ENCODE data around the gene PSME1.

The PSME1 gene

GRCh38 chr14:24185741-24186140 lies 49.7 kb downstream of the PSME1 start:
- H3K27ac ChIP-seq (ENCODE audit: low read length) = no peak overlapping the region
- no peak for DNase-seq
- H3K4me1 ChIP-seq (ENCODE audit: low read length) = peaks cover 5% of the 10 kb centered on the region; the same call in 1 of the 2 replicates
- H3K4me2 ChIP-seq (ENCODE audit: low read depth, low read length) = no peak overlapping the region
- no peaks in the 10 kb centered on the region for H3K9me3 ChIP-seq (replicated peaks; ENCODE audit: insufficient read depth, low read length)
- no peaks in the 10 kb centered on the region for H3K36me3 ChIP-seq (replicated peaks; ENCODE audit: insufficient read depth, low read length)
- no peaks in the 10 kb centered on the region for H4K20me1 ChIP-seq (ENCODE audit: insufficient read depth, low read length)
- H2AFZ ChIP-seq (ENCODE audit: low read length) = no peak overlapping the region
- peaks cover 14% of the 10 kb centered on the region for H3F3A ChIP-seq (ENCODE audit: insufficient read depth, low read length)
- H3K79me2 ChIP-seq (ENCODE audit: low read length) = peaks cover 4% of the 10 kb centered on the region; the same call in 1 of the 2 replicates
- H3K4me3 ChIP-seq (ENCODE audit: low read length) = no peak overlapping the region
- no peaks in the 10 kb centered on the region for H3K9me2 ChIP-seq (replicated peaks; ENCODE audit: insufficient read depth, low read length)
- TF ChIP-seq CTCF (IDR thresholded peaks at IDR 0.05; ENCODE audit: low read length) (no peak), EZH2phosphoT487 (IDR thresholded peaks at IDR 0.05; ENCODE audit: low read length) (no peak), EZH2 (optimal IDR thresholded peaks at IDR 0.05; ENCODE audit: low read depth, low read length) (no peak)
- no peak overlapping the region for H3K9ac ChIP-seq (ENCODE audit: low read length)
- no peaks in the 10 kb centered on the region for H3K27me3 ChIP-seq (replicated peaks; ENCODE audit: insufficient read depth, low read length)

- no peak overlapping the region for H3K4me3 ChIP-seq (ENCODE audit: low read length)
These were observed 51.0 kb downstream of the PSME1 start for GRCh38 chr14:24186831-24187538.

GRCh38 chr14:24187539-24187915 lies 51.5 kb downstream of the PSME1 start:
- Histone ChIP-seq H3K27ac (ENCODE audit: low read length) (peak overlapping the region; percentile 81; the same call in 1 of the 2 replicates), H4K20me1 (ENCODE audit: insufficient read depth, low read length) (no peaks in the 10 kb centered on the region), H3K79me2 (ENCODE audit: low read length) (peaks cover 8% of the 10 kb centered on the region; the same call in 1 of the 2 replicates), H2AFZ (ENCODE audit: low read length) (no peak overlapping the region), H3K36me3 (replicated peaks; ENCODE audit: insufficient read depth, low read length) (no peaks in the 10 kb centered on the region), H3K9me2 (replicated peaks; ENCODE audit: insufficient read depth, low read length) (no peaks in the 10 kb centered on the region), H3K4me3 (ENCODE audit: low read length) (peak overlapping the region; percentile 75; the same call in 1 of the 2 replicates), H3K9ac (ENCODE audit: low read length) (no peak overlapping the region; the same call in 1 of the 2 replicates), H3K9me3 (replicated peaks; ENCODE audit: insufficient read depth, low read length) (no peaks in the 10 kb centered on the region), H3K4me2 (ENCODE audit: low read depth, low read length) (peak overlapping the region; percentile 68), H3F3A (ENCODE audit: insufficient read depth, low read length) (peaks cover 14% of the 10 kb centered on the region), H3K4me1 (ENCODE audit: low read length) (peaks cover 5% of the 10 kb centered on the region; the same call in 1 of the 2 replicates), H3K27me3 (replicated peaks; ENCODE audit: insufficient read depth, low read length) (no peaks in the 10 kb centered on the region)
- no peak for DNase-seq
- no peak for TF ChIP-seq CTCF (IDR thresholded peaks at IDR 0.05; ENCODE audit: low read length)
- no peak for TF ChIP-seq EZH2phosphoT487 (IDR thresholded peaks at IDR 0.05; ENCODE audit: low read length)
- no peak for TF ChIP-seq EZH2 (optimal IDR thresholded peaks at IDR 0.05; ENCODE audit: low read depth, low read length)

More at GRCh38 chr14:24186831-24187538, 51.0 kb downstream of the PSME1 start:
- TF ChIP-seq CTCF (IDR thresholded peaks at IDR 0.05; ENCODE audit: low read length) = no peak
- no peak for TF ChIP-seq EZH2phosphoT487 (IDR thresholded peaks at IDR 0.05; ENCODE audit: low read length)
- TF ChIP-seq EZH2 (optimal IDR thresholded peaks at IDR 0.05; ENCODE audit: low read depth, low read length) = no peak
- no peak overlapping the region for H3K9ac ChIP-seq (ENCODE audit: low read length)
- no peak for DNase-seq
- peaks cover 5% of the 10 kb centered on the region; the same call in 1 of the 2 replicates for H3K4me1 ChIP-seq (ENCODE audit: low read length)
- no peak overlapping the region for H3K4me2 ChIP-seq (ENCODE audit: low read depth, low read length)
- no peaks in the 10 kb centered on the region for H3K9me2 ChIP-seq (replicated peaks; ENCODE audit: insufficient read depth, low read length)
- H3K27ac ChIP-seq (ENCODE audit: low read length) = no peak overlapping the region
- H3K36me3 ChIP-seq (replicated peaks; ENCODE audit: insufficient read depth, low read length) = no peaks in the 10 kb centered on the region
- no peak overlapping the region for H2AFZ ChIP-seq (ENCODE audit: low read length)
- no peaks in the 10 kb centered on the region for H4K20me1 ChIP-seq (ENCODE audit: insufficient read depth, low read length)
- no peaks in the 10 kb centered on the region for H3K9me3 ChIP-seq (replicated peaks; ENCODE audit: insufficient read depth, low read length)
- no peaks in the 10 kb centered on the region for H3K27me3 ChIP-seq (replicated peaks; ENCODE audit: insufficient read depth, low read length)
- peaks cover 14% of the 10 kb centered on the region for H3F3A ChIP-seq (ENCODE audit: insufficient read depth, low read length)
- H3K79me2 ChIP-seq (ENCODE audit: low read length) = peaks cover 6% of the 10 kb centered on the region; the same call in 1 of the 2 replicates

Data from MM.1S (cell line).